ENCODE measurements around the gene TBC1D22A.

DNA sequence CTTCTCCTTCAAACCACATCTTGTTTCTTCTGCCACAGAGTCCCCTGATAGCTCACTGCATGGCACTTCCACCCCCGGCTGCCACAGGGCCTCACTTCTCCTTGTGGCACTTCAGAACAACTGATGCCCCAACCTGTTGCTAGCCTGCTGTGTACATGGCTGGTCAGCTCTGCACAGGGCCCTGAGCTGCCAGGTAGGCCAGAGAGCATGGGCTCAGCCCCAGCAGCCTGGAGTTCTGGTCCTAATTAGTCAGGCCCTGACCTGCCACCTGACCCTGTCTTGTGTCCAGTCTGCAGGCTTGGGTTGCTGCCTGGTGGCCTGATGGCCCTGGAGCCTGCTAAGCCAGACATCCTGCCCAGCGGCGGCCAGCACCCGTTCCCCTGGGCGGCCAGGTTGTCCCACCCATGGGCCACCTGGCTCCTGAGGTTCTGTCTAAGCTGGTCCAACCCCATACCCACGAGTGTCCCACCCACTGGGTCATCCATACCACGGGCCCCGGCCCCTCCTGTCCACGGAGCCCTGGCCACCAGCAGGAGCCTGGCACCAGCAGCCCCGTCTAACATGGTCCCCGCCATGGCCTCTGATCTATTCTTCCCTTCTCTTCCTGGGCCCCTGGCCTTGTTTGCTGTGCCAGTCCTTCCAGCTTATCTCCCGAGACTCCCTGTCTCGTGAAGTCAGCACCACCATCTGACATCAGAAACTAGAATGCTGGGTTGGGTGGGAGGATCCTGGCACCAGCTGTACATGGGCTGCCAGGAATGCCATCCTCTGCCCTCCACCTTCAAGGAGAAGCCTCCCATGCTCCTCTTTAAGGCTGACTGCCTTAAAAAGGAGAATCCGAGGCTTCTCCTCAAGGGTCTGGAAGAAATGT, 21.3 kb upstream of the TBC1D22A start:
- TF ChIP-seq, protein P1, sequence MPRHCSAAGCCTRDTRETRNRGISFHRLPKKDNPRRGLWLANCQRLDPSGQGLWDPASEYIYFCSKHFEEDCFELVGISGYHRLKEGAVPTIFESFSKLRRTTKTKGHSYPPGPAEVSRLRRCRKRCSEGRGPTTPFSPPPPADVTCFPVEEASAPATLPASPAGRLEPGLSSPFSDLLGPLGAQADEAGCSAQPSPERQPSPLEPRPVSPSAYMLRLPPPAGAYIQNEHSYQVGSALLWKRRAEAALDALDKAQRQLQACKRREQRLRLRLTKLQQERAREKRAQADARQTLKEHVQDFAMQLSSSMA (CRISPR knock-in tag; IDR thresholded peaks at IDR 0.05), result no peak
- TF ChIP-seq SMC3 (conservative IDR thresholded peaks at IDR 0.05; ENCODE audit: insufficient read depth, low read depth, low read length), result no peak
- no peak for TF ChIP-seq ZNF217 (CRISPR knock-in tag; IDR thresholded peaks at IDR 0.05)
- no peak for TF ChIP-seq FOXM1 (IDR thresholded peaks at IDR 0.05; ENCODE audit: low read depth)
- no peak for TF ChIP-seq FOXM1 (CRISPR knock-in tag; IDR thresholded peaks at IDR 0.05; ENCODE audit: low read depth)
- TF ChIP-seq CREB1 (IDR thresholded peaks at IDR 0.05), result no peak
- TF ChIP-seq CREB1 (CRISPR knock-in tag; IDR thresholded peaks at IDR 0.05), result no peak
- TF ChIP-seq CHD2 (IDR thresholded peaks at IDR 0.05; ENCODE audit: low read depth, low read length), result no peak
- TF ChIP-seq SIN3A (IDR thresholded peaks at IDR 0.05; ENCODE audit: borderline replicate concordance in 2 of 2, control insufficient read depth in 1 of 2, low read depth in 2 of 2, low read length in 2 of 2), result no peak
- TF ChIP-seq, protein P2, sequence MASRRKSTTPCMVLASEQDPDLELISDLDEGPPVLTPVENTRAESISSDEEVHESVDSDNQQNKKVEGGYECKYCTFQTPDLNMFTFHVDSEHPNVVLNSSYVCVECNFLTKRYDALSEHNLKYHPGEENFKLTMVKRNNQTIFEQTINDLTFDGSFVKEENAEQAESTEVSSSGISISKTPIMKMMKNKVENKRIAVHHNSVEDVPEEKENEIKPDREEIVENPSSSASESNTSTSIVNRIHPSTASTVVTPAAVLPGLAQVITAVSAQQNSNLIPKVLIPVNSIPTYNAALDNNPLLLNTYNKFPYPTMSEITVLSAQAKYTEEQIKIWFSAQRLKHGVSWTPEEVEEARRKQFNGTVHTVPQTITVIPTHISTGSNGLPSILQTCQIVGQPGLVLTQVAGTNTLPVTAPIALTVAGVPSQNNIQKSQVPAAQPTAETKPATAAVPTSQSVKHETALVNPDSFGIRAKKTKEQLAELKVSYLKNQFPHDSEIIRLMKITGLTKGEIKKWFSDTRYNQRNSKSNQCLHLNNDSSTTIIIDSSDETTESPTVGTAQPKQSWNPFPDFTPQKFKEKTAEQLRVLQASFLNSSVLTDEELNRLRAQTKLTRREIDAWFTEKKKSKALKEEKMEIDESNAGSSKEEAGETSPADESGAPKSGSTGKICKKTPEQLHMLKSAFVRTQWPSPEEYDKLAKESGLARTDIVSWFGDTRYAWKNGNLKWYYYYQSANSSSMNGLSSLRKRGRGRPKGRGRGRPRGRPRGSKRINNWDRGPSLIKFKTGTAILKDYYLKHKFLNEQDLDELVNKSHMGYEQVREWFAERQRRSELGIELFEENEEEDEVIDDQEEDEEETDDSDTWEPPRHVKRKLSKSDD (conservative IDR thresholded peaks at IDR 0.05; ENCODE audit: low read length), result no peak
- no peak for TF ChIP-seq RAD21 (CRISPR knock-in tag; conservative IDR thresholded peaks at IDR 0.05 in 1 of 2, IDR thresholded peaks at IDR 0.05 in 1 of 2)
- no peak for TF ChIP-seq MYC (IDR thresholded peaks at IDR 0.05; ENCODE audit: low read depth, low read length)
- no peak for TF ChIP-seq MYC (CRISPR knock-in tag; IDR thresholded peaks at IDR 0.05; ENCODE audit: borderline replicate concordance, low read depth)
- TF ChIP-seq HOXB6 (CRISPR knock-in tag; IDR thresholded peaks at IDR 0.05; ENCODE audit: borderline replicate concordance), result no peak
- no peak for TF ChIP-seq SETDB1 (IDR thresholded peaks at IDR 0.05; ENCODE audit: low read length)
- TF ChIP-seq, protein P3, sequence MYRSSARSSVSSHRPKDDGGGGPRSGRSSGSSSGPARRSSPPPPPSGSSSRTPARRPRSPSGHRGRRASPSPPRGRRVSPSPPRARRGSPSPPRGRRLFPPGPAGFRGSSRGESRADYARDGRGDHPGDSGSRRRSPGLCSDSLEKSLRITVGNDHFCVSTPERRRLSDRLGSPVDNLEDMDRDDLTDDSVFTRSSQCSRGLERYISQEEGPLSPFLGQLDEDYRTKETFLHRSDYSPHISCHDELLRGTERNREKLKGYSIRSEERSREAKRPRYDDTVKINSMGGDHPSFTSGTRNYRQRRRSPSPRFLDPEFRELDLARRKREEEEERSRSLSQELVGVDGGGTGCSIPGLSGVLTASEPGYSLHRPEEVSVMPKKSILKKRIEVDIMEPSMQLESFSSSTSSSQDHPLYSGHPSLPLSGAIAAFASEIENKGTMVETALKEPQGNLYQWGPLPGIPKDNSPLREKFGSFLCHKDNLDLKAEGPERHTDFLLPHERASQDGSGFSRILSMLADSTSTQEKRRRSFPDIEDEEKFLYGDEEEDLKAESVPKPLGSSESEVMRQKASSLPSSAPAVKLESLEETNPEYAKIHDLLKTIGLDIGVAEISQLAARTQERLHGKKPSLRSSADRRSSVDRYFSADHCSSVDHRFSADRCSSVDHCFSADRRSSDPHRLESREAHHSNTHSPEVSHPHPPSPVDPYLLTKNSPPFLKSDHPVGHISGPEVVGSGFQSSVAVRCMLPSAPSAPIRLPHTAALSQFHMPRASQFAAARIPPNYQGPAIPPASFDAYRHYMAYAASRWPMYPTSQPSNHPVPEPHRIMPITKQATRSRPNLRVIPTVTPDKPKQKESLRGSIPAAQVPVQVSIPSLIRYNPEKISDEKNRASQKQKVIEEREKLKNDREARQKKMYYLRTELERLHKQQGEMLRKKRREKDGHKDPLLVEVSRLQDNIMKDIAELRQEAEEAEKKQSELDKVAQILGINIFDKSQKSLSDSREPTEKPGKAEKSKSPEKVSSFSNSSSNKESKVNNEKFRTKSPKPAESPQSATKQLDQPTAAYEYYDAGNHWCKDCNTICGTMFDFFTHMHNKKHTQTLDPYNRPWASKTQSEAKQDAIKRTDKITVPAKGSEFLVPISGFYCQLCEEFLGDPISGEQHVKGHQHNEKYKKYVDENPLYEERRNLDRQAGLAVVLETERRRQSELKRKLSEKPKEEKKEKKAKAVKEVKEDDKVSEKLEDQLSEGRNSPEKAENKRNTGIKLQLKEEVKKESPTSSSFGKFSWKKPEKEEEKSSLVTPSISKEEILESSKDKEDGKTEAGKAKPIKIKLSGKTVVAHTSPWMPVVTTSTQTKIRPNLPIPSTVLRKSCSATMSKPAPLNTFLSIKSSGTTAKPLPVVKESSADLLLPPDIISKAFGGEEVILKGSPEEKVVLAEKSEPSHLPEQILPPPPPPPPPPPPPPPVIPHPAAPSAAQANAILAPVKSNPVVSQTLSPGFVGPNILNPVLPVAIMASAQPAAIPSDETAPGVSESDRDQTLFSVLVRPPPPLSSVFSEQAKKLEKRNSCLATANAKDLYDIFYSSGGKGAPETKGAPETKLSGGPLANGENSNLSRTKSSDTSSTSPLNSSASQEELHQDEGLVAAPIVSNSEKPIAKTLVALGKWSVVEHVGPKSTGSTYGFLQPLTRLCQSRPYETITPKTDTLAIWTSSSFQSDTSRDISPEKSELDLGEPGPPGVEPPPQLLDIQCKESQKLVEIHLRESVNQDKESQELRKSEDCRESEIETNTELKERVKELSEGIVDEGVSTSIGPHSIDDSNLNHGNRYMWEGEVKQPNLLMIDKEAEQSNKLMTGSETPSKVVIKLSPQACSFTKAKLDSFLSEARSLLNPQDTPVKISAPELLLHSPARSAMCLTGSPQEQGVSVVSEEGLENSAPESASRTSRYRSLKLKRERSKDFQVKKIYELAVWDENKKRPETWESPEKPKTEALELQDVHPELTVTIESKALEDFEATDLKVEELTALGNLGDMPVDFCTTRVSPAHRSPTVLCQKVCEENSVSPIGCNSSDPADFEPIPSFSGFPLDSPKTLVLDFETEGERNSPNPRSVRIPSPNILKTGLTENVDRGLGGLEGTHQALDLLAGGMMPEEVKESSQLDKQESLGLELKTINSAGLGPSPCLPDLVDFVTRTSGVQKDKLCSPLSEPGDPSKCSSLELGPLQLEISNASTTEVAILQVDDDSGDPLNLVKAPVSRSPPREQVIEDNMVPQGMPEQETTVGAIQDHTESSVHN (IDR thresholded peaks at IDR 0.05; ENCODE audit: borderline replicate concordance in 1 of 2, low read depth in 1 of 2), result no peak

Measured in K562 (cell line).